Uterus (tissue), 4 donors: ENCODE measurements around the gene GABARAP. TPM values are rescaled to one million over a fixed set of nuclear protein-coding genes. Genes with fewer than 3 reads are reported as not detected.

ENCODE experiments used
- DNase-seq, 2 donors: peaks; one replicate each; pipeline ENCODE4 v3.0.0-alpha.2; 2019 to 2020
- H3K27ac ChIP-seq, 2 donors: fragments of 200-600 bp; sonication (generic); 1 replicate in 1 of 2; 2 replicates in 1 of 2; pipeline ENCODE4 v1.5.1; 2016 to 2018
- H3K27me3 ChIP-seq, 2 donors: fragments of 200-600 bp; sonication (generic); one replicate each; pipeline ENCODE4 v1.5.1; 2018 to 2019; ENCODE audit warnings: control low read depth in 1 of 2
- H3K36me3 ChIP-seq, 2 donors: fragments of 200-600 bp; sonication (generic); one replicate each; pipeline ENCODE4 v1.5.1; 2019; ENCODE audit warnings: control low read depth in 1 of 2
- H3K4me1 ChIP-seq, 2 donors: fragments of 200-600 bp; sonication (generic); one replicate each; pipeline ENCODE4 v1.5.1; 2018 to 2019; ENCODE audit warnings: control low read depth in 1 of 2
- H3K4me3 ChIP-seq, 2 donors: fragments of 200-600 bp; sonication (generic); 1 replicate in 1 of 2; 2 replicates in 1 of 2; pipeline ENCODE4 v1.5.1; 2018 to 2019; ENCODE audit warnings: mild to moderate bottlenecking in 1 of 2
- H3K9me3 ChIP-seq, 2 donors: fragments of 200-600 bp; sonication (generic); one replicate each; pipeline ENCODE4 v1.5.1; 2019; ENCODE audit warnings: control low read depth in 1 of 2
- POLR2A ChIP-seq, 2 donors: fragments of 450-650 bp; IDR thresholded peaks; one replicate each; pipeline ENCODE4 v1.6.1; 2016; ENCODE audit warnings: antibody characterized with exemption in 2 of 2, mild to moderate bottlenecking in 1 of 2, moderate library complexity in 1 of 2
- intact Hi-C: fragments of 100-400 bp; cut with DNase I; formaldehyde crosslinking; loops from one replicate; pipeline ENCODE4 v1.15.1; 2023; ENCODE audit warnings: low total_unique reads
- total RNA-seq, 4 donors: library from RNA; depleted of rRNA in 3 of 4; stranded (reverse); fragments of >200 nt in 3 of 4; gene quantifications; one replicate each; pipeline versions ENCODE4 v1.1.0 to v1.2.4, GENCODE V29; 2014 to 2023
- TF ChIP-seq, protein P1 (sequence below), 4 experiments: fragments of 200-600 bp in 2 of 4; fragments of 450-650 bp in 2 of 4; sonication (generic) in 2 of 4; IDR thresholded peaks; one replicate each; pipeline ENCODE4 v1.5.1; 2016 to 2019; ENCODE audit warnings: antibody characterized with exemption in 4 of 4, mild to moderate bottlenecking in 2 of 4, moderate library complexity in 1 of 4
- donor health status: DM: yes; HTN: yes; CAD: no.

Gene GABARAP
- total RNA-seq, 4 donors from 2014 or later, result 220 to 467 (median 366) TPM

- Histone ChIP-seq H3K4me1 (peaks cover 0 to 11% of the 10 kb centered on the region in 2 donors), H3K27me3 (no peaks in the 10 kb centered on the region), H3K9me3 (no peaks in the 10 kb centered on the region), H3K4me3 (peak overlapping the region; percentile 67 to 91), H3K36me3 (no peaks in the 10 kb centered on the region), H3K27ac (peak overlapping the region; percentile 92 to 97)
- DNase-seq, result peak in 1 of 2 donors; percentile 52
- intact Hi-C loops, result no loop called here
- TF ChIP-seq, protein P1, sequence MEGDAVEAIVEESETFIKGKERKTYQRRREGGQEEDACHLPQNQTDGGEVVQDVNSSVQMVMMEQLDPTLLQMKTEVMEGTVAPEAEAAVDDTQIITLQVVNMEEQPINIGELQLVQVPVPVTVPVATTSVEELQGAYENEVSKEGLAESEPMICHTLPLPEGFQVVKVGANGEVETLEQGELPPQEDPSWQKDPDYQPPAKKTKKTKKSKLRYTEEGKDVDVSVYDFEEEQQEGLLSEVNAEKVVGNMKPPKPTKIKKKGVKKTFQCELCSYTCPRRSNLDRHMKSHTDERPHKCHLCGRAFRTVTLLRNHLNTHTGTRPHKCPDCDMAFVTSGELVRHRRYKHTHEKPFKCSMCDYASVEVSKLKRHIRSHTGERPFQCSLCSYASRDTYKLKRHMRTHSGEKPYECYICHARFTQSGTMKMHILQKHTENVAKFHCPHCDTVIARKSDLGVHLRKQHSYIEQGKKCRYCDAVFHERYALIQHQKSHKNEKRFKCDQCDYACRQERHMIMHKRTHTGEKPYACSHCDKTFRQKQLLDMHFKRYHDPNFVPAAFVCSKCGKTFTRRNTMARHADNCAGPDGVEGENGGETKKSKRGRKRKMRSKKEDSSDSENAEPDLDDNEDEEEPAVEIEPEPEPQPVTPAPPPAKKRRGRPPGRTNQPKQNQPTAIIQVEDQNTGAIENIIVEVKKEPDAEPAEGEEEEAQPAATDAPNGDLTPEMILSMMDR (IDR thresholded peaks at IDR 0.05), result peak in 3 of 4 experiments; percentile 24 to 34 (median 24)
- no peak for TF ChIP-seq POLR2A (IDR thresholded peaks at IDR 0.05)
Observed at GRCh38 chr17:7220593-7221277, 21.5 kb downstream of the GABARAP start.

GRCh38 chr17:7219812-7220592 is 22.2 kb downstream of the GABARAP start, which contains the start of the genes ACADVL and DLG4:
Gene ACADVL (plus strand): TSS chr17:7219938. CDS start chr17:7219985, 47 bp downstream.
Gene DLG4 (minus strand): TSS chr17:7219836.
- DNase-seq, result peak; percentile 95 to 96
- Histone ChIP-seq H3K4me1 (peaks cover 0 to 18% of the 10 kb centered on the region in 2 donors), H3K4me3 (peak within 1 kb of the TSS; percentile 67 to 91), H3K36me3 (no peaks in the 10 kb centered on the region), H3K9me3 (no peaks in the 10 kb centered on the region), H3K27me3 (no peaks in the 10 kb centered on the region), H3K27ac (peak within 1 kb of the TSS; percentile 92 to 97)
- intact Hi-C loops, result no loop called here
- TF ChIP-seq POLR2A (IDR thresholded peaks at IDR 0.05), result peak; percentile 82 to 94
- TF ChIP-seq, protein P1 (IDR thresholded peaks at IDR 0.05), result no peak

DNA sequence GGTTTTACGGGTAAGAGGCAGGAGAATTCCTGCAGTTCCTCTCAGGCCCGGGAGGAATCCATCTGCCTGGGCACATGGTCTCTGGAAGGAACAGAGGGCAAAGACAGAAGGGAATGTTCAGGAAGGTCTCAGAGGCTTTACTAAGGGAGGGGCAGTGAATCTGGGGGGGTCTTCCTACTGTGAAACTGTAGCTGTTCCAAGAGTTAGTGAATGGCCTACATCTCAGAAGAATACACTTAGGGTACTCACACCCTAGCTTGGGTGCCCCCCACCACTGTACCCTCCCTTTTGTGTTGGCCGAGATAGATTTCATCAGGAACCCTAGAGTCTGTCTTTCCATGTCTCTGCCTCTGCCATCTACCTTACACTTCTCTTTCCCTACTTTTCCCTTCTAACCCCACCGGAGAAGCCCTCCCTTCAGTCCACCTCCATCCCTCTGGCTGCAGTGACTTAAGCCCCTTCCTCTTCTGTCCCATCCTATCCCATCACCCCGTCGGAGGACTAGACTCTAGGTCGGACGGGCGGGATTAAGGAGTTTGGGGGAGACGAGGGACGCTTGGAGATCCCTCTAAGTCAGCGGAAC is 22.9 kb downstream of the GABARAP start:
- Histone ChIP-seq H3K4me1 (peaks cover 0 to 18% of the 10 kb centered on the region in 2 donors), H3K27ac (peak overlapping the region; percentile 92 to 97), H3K9me3 (no peaks in the 10 kb centered on the region), H3K36me3 (no peaks in the 10 kb centered on the region), H3K4me3 (peak overlapping the region; percentile 67 to 91), H3K27me3 (no peaks in the 10 kb centered on the region)
- intact Hi-C loops, result no loop called here
- TF ChIP-seq, protein P1 (IDR thresholded peaks at IDR 0.05), result no peak
- TF ChIP-seq POLR2A (IDR thresholded peaks at IDR 0.05), result no peak
- no peak for DNase-seq

- DNase-seq, result no peak
- TF ChIP-seq POLR2A (IDR thresholded peaks at IDR 0.05), result no peak
- TF ChIP-seq, protein P1 (IDR thresholded peaks at IDR 0.05), result no peak
- Histone ChIP-seq H3K36me3 (no peaks in the 10 kb centered on the region), H3K27ac (peak overlapping the region; percentile 92 to 97), H3K9me3 (no peaks in the 10 kb centered on the region), H3K4me1 (peaks cover 0 to 20% of the 10 kb centered on the region in 2 donors), H3K4me3 (no peak overlapping the region), H3K27me3 (no peaks in the 10 kb centered on the region)
- intact Hi-C loops, result no loop called here
Observed at GRCh38 chr17:7218758-7219157, 23.5 kb downstream of the GABARAP start.
